Measurements from ENCODE around the gene RAE1.

The RAE1 gene

DNA sequence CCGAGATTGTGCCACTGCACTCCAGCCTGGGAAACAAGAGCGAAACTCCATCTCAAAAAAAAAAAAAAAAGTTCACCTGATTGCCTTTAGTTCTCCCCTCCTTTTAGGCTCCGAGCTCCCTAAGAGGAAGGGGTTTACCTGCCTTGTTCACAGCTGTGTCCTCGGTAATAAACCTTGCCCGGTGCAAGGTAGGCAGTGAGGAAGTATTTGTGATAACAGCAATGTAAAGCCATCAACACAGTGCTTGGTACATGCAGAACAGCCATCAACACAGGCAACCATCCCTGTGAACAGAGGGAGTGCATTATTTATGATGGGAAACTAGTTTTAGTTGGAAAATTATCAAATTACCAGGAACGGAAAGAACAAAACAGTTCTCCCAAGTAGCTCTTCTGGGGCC, 23.2 kb upstream of the RAE1 start:
- no peaks in the 10 kb centered on the region for H3K79me2 ChIP-seq (ENCODE audit: control insufficient read depth, insufficient read depth, low read length, poor library complexity)
- H3K4me2 ChIP-seq (ENCODE audit: low read length) = no peak overlapping the region
- no peak overlapping the region for H2BK5ac ChIP-seq (ENCODE audit: low read depth, low read length, poor library complexity)
- H3K4me1 ChIP-seq (ENCODE audit: control insufficient read depth in 1 of 2, insufficient read depth in 2 of 2, low read length in 2 of 2) = peaks cover 9 to 10% of the 10 kb centered on the region in 2 experiments
- no peak overlapping the region for H2AK5ac ChIP-seq (ENCODE audit: low read length)
- H2BK12ac ChIP-seq (ENCODE audit: low read length) = no peak overlapping the region
- WGBS (ENCODE audit: extremely low coverage, insufficient coverage, insufficient read length) = no CpG with 5 or more reads among the region's 6 CpGs
- H3K79me1 ChIP-seq (ENCODE audit: low read length) = no peaks in the 10 kb centered on the region
- no peak overlapping the region for H4K91ac ChIP-seq (ENCODE audit: low read depth, low read length)
- no peaks in the 10 kb centered on the region for H3K9me3 ChIP-seq (ENCODE audit: insufficient read depth, low read depth, low read length)
- H3K27ac ChIP-seq (ENCODE audit: low read depth, low read length) = no peak overlapping the region
- H3K18ac ChIP-seq (ENCODE audit: low read length) = no peak overlapping the region
- no peak for DNase-seq
- H3K14ac ChIP-seq (ENCODE audit: low read length) = no peak overlapping the region
- H3K9ac ChIP-seq (ENCODE audit: low read length) = peak overlapping the region; percentile 43
- no peak overlapping the region for H3K4me3 ChIP-seq (ENCODE audit: low read depth, low read length)
- no peak overlapping the region for H2BK120ac ChIP-seq (ENCODE audit: insufficient read depth, low read length, poor library complexity)
- no peak overlapping the region for H2AFZ ChIP-seq (ENCODE audit: insufficient read depth, low read length, poor library complexity)
- H3K4ac ChIP-seq (ENCODE audit: low read depth, low read length) = no peak overlapping the region
- no peak overlapping the region for H3K23ac ChIP-seq (ENCODE audit: low read length)
- no peaks in the 10 kb centered on the region for H3K36me3 ChIP-seq (ENCODE audit: control insufficient read depth in 1 of 2, insufficient read depth in 2 of 2, low read length in 2 of 2)
- no peak overlapping the region for H4K8ac ChIP-seq (ENCODE audit: low read depth, low read length)
- no peak overlapping the region for H4K12ac ChIP-seq (ENCODE audit: low read depth, low read length)
- H3K27me3 ChIP-seq (ENCODE audit: insufficient read depth, low read length) = no peaks in the 10 kb centered on the region

DNA sequence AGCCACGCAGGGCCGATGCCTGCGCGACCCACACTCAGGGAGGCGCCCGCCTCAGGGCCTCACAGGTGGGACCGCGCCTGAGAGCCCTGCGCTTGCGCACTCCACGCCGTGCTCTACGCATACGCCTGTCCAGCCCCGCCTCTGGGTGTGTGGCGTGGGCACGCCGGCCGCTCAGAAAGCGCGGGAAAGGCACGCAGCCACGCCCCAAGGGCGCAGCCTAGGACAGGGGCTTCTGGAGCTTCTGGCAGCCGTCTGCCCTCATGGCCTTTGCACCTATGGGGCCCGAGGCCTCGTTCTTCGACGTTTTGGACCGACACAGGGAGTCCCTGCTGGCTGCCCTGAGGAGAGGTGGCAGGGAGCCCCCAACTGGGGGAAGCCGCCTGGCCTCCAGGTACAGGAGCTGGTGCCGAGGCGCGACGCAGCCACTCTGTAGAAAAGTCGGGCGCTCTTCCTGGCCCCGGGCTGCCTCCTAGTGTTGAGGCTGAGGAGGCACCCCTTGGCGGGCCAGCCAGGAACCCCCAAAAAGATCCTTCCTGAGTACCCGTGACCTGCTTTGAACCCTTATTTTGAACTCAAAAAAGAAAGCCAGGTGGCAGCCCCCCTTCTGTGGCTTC, 21.3 kb upstream of the RAE1 start, which contains the start of gene SPO11:
Gene SPO11 (plus strand): TSS at position 196 of the 614 bp plus-strand sequence. CDS start 65 bp downstream, at position 261.
- Histone ChIP-seq H3K27ac (ENCODE audit: low read depth, low read length) (no peak within 1 kb of the TSS), H2BK5ac (ENCODE audit: low read depth, low read length, poor library complexity) (no peak within 1 kb of the TSS), H3K4ac (ENCODE audit: low read depth, low read length) (no peak within 1 kb of the TSS), H4K12ac (ENCODE audit: low read depth, low read length) (no peak within 1 kb of the TSS), H3K4me1 (ENCODE audit: control insufficient read depth in 1 of 2, insufficient read depth in 2 of 2, low read length in 2 of 2) (peaks cover 9 to 10% of the 10 kb centered on the region in 2 experiments), H3K79me2 (ENCODE audit: control insufficient read depth, insufficient read depth, low read length, poor library complexity) (no peaks in the 10 kb centered on the region), H2BK120ac (ENCODE audit: insufficient read depth, low read length, poor library complexity) (no peak within 1 kb of the TSS), H3K4me2 (ENCODE audit: low read length) (no peak within 1 kb of the TSS), H3K23ac (ENCODE audit: low read length) (no peak within 1 kb of the TSS), H3K18ac (ENCODE audit: low read length) (no peak within 1 kb of the TSS), H4K91ac (ENCODE audit: low read depth, low read length) (no peak within 1 kb of the TSS), H3K27me3 (ENCODE audit: insufficient read depth, low read length) (no peaks in the 10 kb centered on the region), H3K4me3 (ENCODE audit: low read depth, low read length) (no peak within 1 kb of the TSS), H2BK12ac (ENCODE audit: low read length) (peak within 1 kb of the TSS; percentile 20), H3K36me3 (ENCODE audit: control insufficient read depth in 1 of 2, insufficient read depth in 2 of 2, low read length in 2 of 2) (no peaks in the 10 kb centered on the region), H3K14ac (ENCODE audit: low read length) (no peak within 1 kb of the TSS), H3K9ac (ENCODE audit: low read length) (no peak within 1 kb of the TSS), H3K9me3 (ENCODE audit: insufficient read depth, low read depth, low read length) (no peaks in the 10 kb centered on the region), H4K8ac (ENCODE audit: low read depth, low read length) (no peak within 1 kb of the TSS), H3K79me1 (ENCODE audit: low read length) (no peaks in the 10 kb centered on the region), H2AFZ (ENCODE audit: insufficient read depth, low read length, poor library complexity) (no peak within 1 kb of the TSS), H2AK5ac (ENCODE audit: low read length) (no peak within 1 kb of the TSS)
- DNase-seq = peak; percentile 67 to 74
- WGBS (ENCODE audit: extremely low coverage, insufficient coverage, insufficient read length) = no CpG with 5 or more reads among the region's 40 CpGs

DNA sequence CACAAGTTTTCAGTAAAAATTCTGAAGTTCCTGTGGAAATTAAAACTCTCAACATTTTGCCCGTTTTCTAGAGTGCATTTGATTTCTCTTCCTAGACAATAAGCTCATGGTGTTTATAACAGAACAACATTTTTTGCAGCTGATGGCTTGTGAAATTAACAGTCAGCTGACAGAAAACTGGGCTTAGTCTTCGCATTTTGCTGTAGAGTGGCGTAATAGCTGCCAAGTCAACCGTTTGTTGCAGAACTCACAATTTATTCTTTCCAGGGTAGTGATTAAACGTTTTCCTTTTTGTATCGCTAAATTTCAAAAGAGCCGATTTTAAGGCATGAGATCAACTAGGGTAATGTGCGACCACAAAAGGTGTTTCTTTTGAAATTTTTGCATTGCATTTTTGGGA, 20.1 kb upstream of the RAE1 start:
- Histone ChIP-seq H3K9me3 (ENCODE audit: insufficient read depth, low read depth, low read length) (no peaks in the 10 kb centered on the region), H3K79me2 (ENCODE audit: control insufficient read depth, insufficient read depth, low read length, poor library complexity) (no peaks in the 10 kb centered on the region), H3K9ac (ENCODE audit: low read length) (no peak overlapping the region), H2BK120ac (ENCODE audit: insufficient read depth, low read length, poor library complexity) (no peak overlapping the region), H3K79me1 (ENCODE audit: low read length) (no peaks in the 10 kb centered on the region), H3K23ac (ENCODE audit: low read length) (no peak overlapping the region), H3K4me2 (ENCODE audit: low read length) (no peak overlapping the region), H3K14ac (ENCODE audit: low read length) (no peak overlapping the region), H2AK5ac (ENCODE audit: low read length) (no peak overlapping the region), H3K27me3 (ENCODE audit: insufficient read depth, low read length) (no peaks in the 10 kb centered on the region), H4K8ac (ENCODE audit: low read depth, low read length) (no peak overlapping the region), H2AFZ (ENCODE audit: insufficient read depth, low read length, poor library complexity) (no peak overlapping the region), H3K18ac (ENCODE audit: low read length) (no peak overlapping the region), H2BK12ac (ENCODE audit: low read length) (no peak overlapping the region), H3K4me3 (ENCODE audit: low read depth, low read length) (no peak overlapping the region), H3K36me3 (ENCODE audit: control insufficient read depth in 1 of 2, insufficient read depth in 2 of 2, low read length in 2 of 2) (no peaks in the 10 kb centered on the region), H3K4ac (ENCODE audit: low read depth, low read length) (no peak overlapping the region), H4K91ac (ENCODE audit: low read depth, low read length) (no peak overlapping the region), H3K27ac (ENCODE audit: low read depth, low read length) (no peak overlapping the region), H3K4me1 (ENCODE audit: control insufficient read depth in 1 of 2, insufficient read depth in 2 of 2, low read length in 2 of 2) (peaks cover 9 to 10% of the 10 kb centered on the region in 2 experiments), H4K12ac (ENCODE audit: low read depth, low read length) (no peak overlapping the region), H2BK5ac (ENCODE audit: low read depth, low read length, poor library complexity) (no peak overlapping the region)
- peak in 1 of 2 donors; percentile 55 for DNase-seq
- WGBS (ENCODE audit: extremely low coverage, insufficient coverage, insufficient read length) = no CpG with 5 or more reads among the region's 8 CpGs

DNA sequence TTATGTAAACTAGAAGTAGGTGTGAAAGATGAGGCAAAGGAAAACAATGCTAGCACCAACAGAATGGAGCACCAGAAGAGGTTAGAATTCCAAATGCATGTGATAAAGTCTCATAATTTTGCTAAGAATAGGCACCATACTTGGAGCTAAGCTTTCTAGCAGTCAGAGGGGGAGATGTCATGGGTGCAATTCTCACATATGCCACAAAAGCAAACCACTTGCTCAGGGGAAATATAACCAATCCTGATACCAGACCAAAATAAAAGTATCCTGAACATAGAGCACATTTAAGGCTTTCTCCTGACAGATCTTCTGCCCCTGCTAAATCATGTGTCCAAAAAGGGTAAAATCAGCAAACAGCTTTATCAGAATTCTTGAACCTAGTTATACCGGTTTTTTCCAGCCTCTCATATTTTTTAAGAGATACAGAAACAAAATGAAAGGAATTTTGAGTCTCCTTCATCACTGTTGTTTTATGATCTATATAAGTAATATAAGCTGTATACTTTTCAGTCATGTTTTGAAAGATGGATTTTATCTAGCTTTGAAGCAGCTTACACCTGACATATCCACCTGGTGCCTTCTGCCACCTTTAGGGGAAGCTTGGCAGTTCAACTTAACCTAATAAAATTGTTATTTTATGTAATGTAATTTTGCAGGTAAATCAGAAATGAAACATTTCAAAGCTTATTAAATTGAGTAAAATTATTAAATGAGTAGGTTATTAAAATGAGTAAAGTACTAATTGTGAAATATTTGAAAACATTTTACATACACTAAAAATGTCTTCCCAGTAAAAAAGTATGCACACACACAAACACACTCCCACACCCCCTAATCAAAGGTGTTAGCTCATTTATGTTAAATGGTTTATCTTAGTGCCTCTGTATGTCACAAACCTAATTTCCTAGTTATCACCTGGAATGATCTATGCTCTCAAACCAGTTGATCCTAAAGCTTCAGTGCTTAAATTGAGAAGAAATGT, 18.7 kb upstream of the RAE1 start:
- Histone ChIP-seq H3K4me3 (ENCODE audit: low read depth, low read length) (no peak overlapping the region), H3K4ac (ENCODE audit: low read depth, low read length) (no peak overlapping the region), H3K9me3 (ENCODE audit: insufficient read depth, low read depth, low read length) (no peaks in the 10 kb centered on the region), H3K27me3 (ENCODE audit: insufficient read depth, low read length) (no peaks in the 10 kb centered on the region), H3K9ac (ENCODE audit: low read length) (no peak overlapping the region), H3K79me1 (ENCODE audit: low read length) (no peaks in the 10 kb centered on the region), H2AFZ (ENCODE audit: insufficient read depth, low read length, poor library complexity) (no peak overlapping the region), H3K27ac (ENCODE audit: low read depth, low read length) (no peak overlapping the region), H3K36me3 (ENCODE audit: control insufficient read depth in 1 of 2, insufficient read depth in 2 of 2, low read length in 2 of 2) (no peaks in the 10 kb centered on the region), H3K23ac (ENCODE audit: low read length) (no peak overlapping the region), H4K91ac (ENCODE audit: low read depth, low read length) (no peak overlapping the region), H3K18ac (ENCODE audit: low read length) (no peak overlapping the region), H3K14ac (ENCODE audit: low read length) (no peak overlapping the region), H4K8ac (ENCODE audit: low read depth, low read length) (no peak overlapping the region), H4K12ac (ENCODE audit: low read depth, low read length) (no peak overlapping the region), H2AK5ac (ENCODE audit: low read length) (no peak overlapping the region), H2BK12ac (ENCODE audit: low read length) (no peak overlapping the region), H3K79me2 (ENCODE audit: control insufficient read depth, insufficient read depth, low read length, poor library complexity) (no peaks in the 10 kb centered on the region), H2BK5ac (ENCODE audit: low read depth, low read length, poor library complexity) (no peak overlapping the region), H3K4me1 (ENCODE audit: control insufficient read depth in 1 of 2, insufficient read depth in 2 of 2, low read length in 2 of 2) (no peaks in the 10 kb centered on the region), H3K4me2 (ENCODE audit: low read length) (no peak overlapping the region), H2BK120ac (ENCODE audit: insufficient read depth, low read length, poor library complexity) (no peak overlapping the region)
- no CpG with 5 or more reads among the region's 1 CpG for WGBS (ENCODE audit: extremely low coverage, insufficient coverage, insufficient read length)
- DNase-seq = peak; percentile 31 to 67
